ENCODE data around the gene KRTAP9-7.

The KRTAP9-7 gene

GRCh38 chr17:41322903-41323895 lies 47.7 kb downstream of the KRTAP9-7 start:
- DNase-seq: no peak

- no peak for DNase-seq
Observed at GRCh38 chr17:41324180-41325075, 48.9 kb downstream of the KRTAP9-7 start.

GRCh38 chr17:41325126-41325525 lies 49.6 kb downstream of the KRTAP9-7 start:
- DNase-seq: no peak

GRCh38 chr17:41325611-41326010 lies 50.1 kb downstream of the KRTAP9-7 start:
- DNase-seq: no peak

Data from stimulated activated CD4-positive, alpha-beta T cell treated with anti-CD3 and anti-CD28 coated beads, Interleukin-4, amount 100 ng/mL, for 24 hours (primary cell).